Subcutaneous abdominal adipose tissue (tissue), 5 donors: ENCODE measurements around the gene HOXC13.
A peak's percentile ranks its signal among the peaks of the same experiment; 100 is the strongest.

Source experiments
- H3K27ac ChIP-seq: one replicate; pipeline ENCODE4 v1.7.0; 2013; ENCODE audit warnings: low read depth, mild to moderate bottlenecking, inconsistent platforms, low read length, moderate library complexity
- H3K27me3 ChIP-seq, 5 donors: one replicate each; pipeline ENCODE4 v1.7.0; 2013; ENCODE audit warnings: low read length in 5 of 5, inconsistent platforms in 1 of 5; ENCODE audit not compliant: control insufficient read depth in 5 of 5, insufficient read depth in 4 of 5
- H3K36me3 ChIP-seq, 5 donors: one replicate each; pipeline ENCODE4 v1.7.0; 2013; ENCODE audit warnings: low read length in 5 of 5; ENCODE audit not compliant: control insufficient read depth in 5 of 5, insufficient read depth in 5 of 5
- H3K4me1 ChIP-seq, 5 donors: one replicate each; pipeline ENCODE4 v1.7.0; 2013; ENCODE audit warnings: low read length in 5 of 5, mild to moderate bottlenecking in 3 of 5, moderate library complexity in 1 of 5; ENCODE audit not compliant: control insufficient read depth in 5 of 5, insufficient read depth in 5 of 5
- H3K4me3 ChIP-seq, 5 donors: one replicate each; pipeline ENCODE4 v1.7.0; 2013; ENCODE audit warnings: low read length in 5 of 5, low read depth in 1 of 5
- H3K9ac ChIP-seq, 5 donors: one replicate each; pipeline ENCODE4 v1.7.0; 2013; ENCODE audit warnings: low read length in 5 of 5, mild to moderate bottlenecking in 4 of 5, moderate library complexity in 3 of 5
- H3K9me3 ChIP-seq, 5 donors: one replicate each; pipeline ENCODE4 v1.7.0; 2013; ENCODE audit warnings: low read length in 5 of 5; ENCODE audit not compliant: control insufficient read depth in 5 of 5
- donor health status: healthy.
- donor health status: healthy.
- donor health status: healthy.
- donor health status: healthy.
- donor health status: healthy.

HOXC13 gene

GRCh38 chr12:53994264-53995001, 55.8 kb downstream of the HOXC13 start:
- Histone ChIP-seq H3K9ac (peak overlapping the region; percentile 62 to 93 (median 87)), H3K4me1 (peaks cover 0 to 94% (median 87%) of the 10 kb centered on the region in 5 donors), H3K4me3 (peak overlapping the region; percentile 71 to 78 (median 78)), H3K36me3 (no peaks in the 10 kb centered on the region), H3K27me3 (peaks cover 0 to 64% (median 32%) of the 10 kb centered on the region in 5 donors), H3K9me3 (no peaks in the 10 kb centered on the region), H3K27ac (peak overlapping the region; percentile 98)

DNA sequence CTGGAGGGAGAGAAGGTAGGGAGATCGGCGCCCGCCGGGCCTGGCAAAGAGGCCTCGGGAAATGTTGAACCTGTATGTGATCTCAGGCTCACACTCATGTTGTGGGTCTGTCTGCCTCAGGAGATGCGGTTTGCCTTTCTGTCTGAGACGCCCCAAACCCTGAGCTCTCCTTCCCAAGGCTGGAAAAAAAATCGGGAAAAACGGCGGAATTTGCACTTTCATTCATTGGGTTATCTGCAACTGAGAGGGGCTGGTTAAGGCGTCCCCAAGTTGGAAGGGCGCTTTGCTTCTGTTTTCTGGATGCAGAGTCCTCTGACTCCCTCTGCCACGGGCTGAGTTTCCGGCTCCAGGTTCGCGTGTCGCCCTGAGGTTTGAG, 56.4 kb downstream of the HOXC13 start:
- Histone ChIP-seq H3K4me3 (peak overlapping the region; percentile 71 to 78 (median 78)), H3K27me3 (peaks cover 0 to 60% (median 34%) of the 10 kb centered on the region in 5 donors), H3K9me3 (no peaks in the 10 kb centered on the region), H3K27ac (peak overlapping the region; percentile 98), H3K4me1 (peaks cover 0 to 90% (median 84%) of the 10 kb centered on the region in 5 donors), H3K9ac (peak overlapping the region; percentile 62 to 93 (median 87)), H3K36me3 (no peaks in the 10 kb centered on the region)

GRCh38 chr12:53995378-53996239, 57.0 kb downstream of the HOXC13 start:
- Histone ChIP-seq H3K36me3 (no peaks in the 10 kb centered on the region), H3K27me3 (peaks cover 0 to 62% (median 38%) of the 10 kb centered on the region in 5 donors), H3K9me3 (no peaks in the 10 kb centered on the region), H3K4me3 (peak overlapping the region; percentile 71 to 78 (median 78)), H3K4me1 (peaks cover 0 to 91% (median 84%) of the 10 kb centered on the region in 5 donors), H3K9ac (peak overlapping the region; percentile 73 to 93 (median 81)), H3K27ac (peak overlapping the region; percentile 98)
